ENCODE data around the gene RTTN.
"Not testable (repeated sequence)": the region's sequence is repeated elsewhere in the genome, so short reads cannot be mapped to it uniquely, and the experiment has no call there.

RTTN gene

GRCh38 chr18:70022636-70023035, 182.9 kb downstream of the RTTN start:
- DNase-seq (ENCODE audit: low spot score): no peak

- DNase-seq (ENCODE audit: low spot score): no peak
These were observed 184.0 kb downstream of the RTTN start for GRCh38 chr18:70021498-70021897.

GRCh38 chr18:70021043-70021442, 184.4 kb downstream of the RTTN start:
- no peak for DNase-seq (ENCODE audit: low spot score)

- no peak for DNase-seq (ENCODE audit: low spot score)
These were observed 185.5 kb downstream of the RTTN start for GRCh38 chr18:70019991-70020390.

GRCh38 chr18:70019136-70019535, 186.4 kb downstream of the RTTN start:
- DNase-seq (ENCODE audit: low spot score): no peak

- DNase-seq (ENCODE audit: low spot score): no peak
These were observed 190.4 kb downstream of the RTTN start for GRCh38 chr18:70015127-70015526.

GRCh38 chr18:70005580-70005979, 199.9 kb downstream of the RTTN start:
- DNase-seq (ENCODE audit: low spot score): peak; percentile 1

GRCh38 chr18:70004696-70005095, 200.8 kb downstream of the RTTN start:
- no peak for DNase-seq (ENCODE audit: low spot score)

GRCh38 chr18:69999656-70000055, 205.8 kb downstream of the RTTN start:
- DNase-seq (ENCODE audit: low spot score): no peak

- DNase-seq (ENCODE audit: low spot score): no peak
These were observed 206.9 kb downstream of the RTTN start for GRCh38 chr18:69998523-69998987.

GRCh38 chr18:69996951-69997798, 208.3 kb downstream of the RTTN start:
- DNase-seq (ENCODE audit: low spot score): no peak

GRCh38 chr18:69996417-69996816, 209.1 kb downstream of the RTTN start:
- DNase-seq (ENCODE audit: low spot score): no peak

- no peak for DNase-seq (ENCODE audit: low spot score)
These were observed 209.7 kb downstream of the RTTN start for GRCh38 chr18:69995774-69996173.

GRCh38 chr18:69992776-69993175, 212.7 kb downstream of the RTTN start:
- DNase-seq (ENCODE audit: low spot score): no peak

GRCh38 chr18:69987870-69988269, 217.6 kb downstream of the RTTN start:
- no peak for DNase-seq (ENCODE audit: low spot score)

- no peak for DNase-seq (ENCODE audit: low spot score)
These were observed 220.2 kb downstream of the RTTN start for GRCh38 chr18:69985239-69985638.

- no peak for DNase-seq (ENCODE audit: low spot score)
These were observed 223.1 kb downstream of the RTTN start for GRCh38 chr18:69982417-69982816.

GRCh38 chr18:69981948-69982347, 223.5 kb downstream of the RTTN start:
- no peak for DNase-seq (ENCODE audit: low spot score)

GRCh38 chr18:69980982-69981804, 224.3 kb downstream of the RTTN start:
- no peak for DNase-seq (ENCODE audit: low spot score)

GRCh38 chr18:69980509-69980908, 225.0 kb downstream of the RTTN start:
- DNase-seq (ENCODE audit: low spot score): no peak

- DNase-seq (ENCODE audit: low spot score): no peak
These were observed 226.5 kb downstream of the RTTN start for GRCh38 chr18:69978732-69979715.

GRCh38 chr18:69975294-69975693, 230.2 kb downstream of the RTTN start:
- DNase-seq (ENCODE audit: low spot score): not testable (repeated sequence)

Measured in HuH-7 (cell line).